Esophagus (tissue), 2 donors: ENCODE measurements around the gene HOXA7. TPM values are rescaled to one million over a fixed set of nuclear protein-coding genes. Genes with fewer than 3 reads are reported as not detected.

Experiments
- H3K27ac ChIP-seq, 2 donors: one replicate each; pipeline ENCODE4 v1.5.1; 2013; ENCODE audit warnings: low read depth in 2 of 2, mild to moderate bottlenecking in 2 of 2, inconsistent platforms in 1 of 2, low read length in 1 of 2, moderate library complexity in 1 of 2
- H3K27me3 ChIP-seq, 2 donors: one replicate each; pipeline ENCODE4 v1.6.1; 2013; ENCODE audit warnings: low read length in 2 of 2, control low read depth in 1 of 2, mild to moderate bottlenecking in 1 of 2; ENCODE audit not compliant: insufficient read depth in 2 of 2, control insufficient read depth in 1 of 2
- H3K36me3 ChIP-seq, 2 donors: one replicate each; pipeline ENCODE4 v1.6.1; 2013; ENCODE audit warnings: low read length in 1 of 2; ENCODE audit not compliant: control insufficient read depth in 2 of 2, insufficient read depth in 2 of 2
- H3K4me1 ChIP-seq, 2 donors: one replicate each; pipeline ENCODE4 v1.6.1; 2013; ENCODE audit warnings: low read length in 1 of 2; ENCODE audit not compliant: control insufficient read depth in 2 of 2, insufficient read depth in 2 of 2
- H3K4me3 ChIP-seq, 2 donors: one replicate each; pipeline ENCODE4 v1.5.1; 2013; ENCODE audit warnings: low read length in 2 of 2, mild to moderate bottlenecking in 2 of 2, low read depth in 1 of 2, moderate library complexity in 1 of 2
- H3K9me3 ChIP-seq, 2 donors: one replicate each; pipeline ENCODE4 v1.6.1; 2013; ENCODE audit warnings: mild to moderate bottlenecking in 2 of 2, low read depth in 1 of 2, low read length in 1 of 2, moderate library complexity in 1 of 2; ENCODE audit not compliant: control insufficient read depth in 2 of 2, insufficient read depth in 1 of 2
- WGBS, 2 donors: extraction: QIAGEN DNeasy Blood & Tissue Kit; methylation state at CpG; one replicate each; pipeline ENCODE4 v1.1.7; 2013; 5-methylcytosine and 5-hydroxymethylcytosine counted together
- polyA plus RNA-seq, 2 donors: library from polyadenylated mRNA; stranded (reverse); fragments of 200-250 nt; gene quantifications; one replicate each; pipeline ENCODE4 v1.2.3, GENCODE V29; 2013
- donor health status: healthy with polysubstance abuse.
- donor health status: Bipolar disorder and iron deficiency.

HOXA7 gene
- polyA plus RNA-seq, 2 donors = 1.5 to 1.8 TPM

- H3K36me3 ChIP-seq = no peaks in the 10 kb centered on the region
- WGBS, 2 donors = 5 to 11% methylated on average over 8 of the region's 8 CpGs
- H3K4me3 ChIP-seq = no peak overlapping the region
- H3K27me3 ChIP-seq = peaks cover 10 to 63% of the 10 kb centered on the region in 2 donors
- peaks cover 0 to 4% of the 10 kb centered on the region in 2 donors for H3K9me3 ChIP-seq
- peaks cover 2 to 5% of the 10 kb centered on the region in 2 donors for H3K4me1 ChIP-seq
- no peak overlapping the region for H3K27ac ChIP-seq
Observed at GRCh38 chr7:27171325-27171636, 14.8 kb upstream of the HOXA7 start.

GRCh38 chr7:27170426-27171324 is 14.2 kb upstream of the HOXA7 start:
- H3K4me3 ChIP-seq = no peak overlapping the region
- H3K27me3 ChIP-seq = peaks cover 5 to 69% of the 10 kb centered on the region in 2 donors
- 31 to 33% methylated on average over 11 of the region's 11 CpGs for WGBS, 2 donors
- H3K36me3 ChIP-seq = no peaks in the 10 kb centered on the region
- peaks cover 0 to 8% of the 10 kb centered on the region in 2 donors for H3K9me3 ChIP-seq
- H3K27ac ChIP-seq = no peak overlapping the region
- H3K4me1 ChIP-seq = peaks cover 2 to 7% of the 10 kb centered on the region in 2 donors

GRCh38 chr7:27169658-27170425 is 13.4 kb upstream of the HOXA7 start:
- Histone ChIP-seq H3K4me3 (peak overlapping the region in 1 of 2 donors; percentile 35), H3K27me3 (peaks cover 5 to 73% of the 10 kb centered on the region in 2 donors), H3K4me1 (peaks cover 2 to 7% of the 10 kb centered on the region in 2 donors), H3K36me3 (no peaks in the 10 kb centered on the region), H3K9me3 (peaks cover 0 to 12% of the 10 kb centered on the region in 2 donors), H3K27ac (no peak overlapping the region)
- WGBS, 2 donors = 4 to 5% methylated on average over 42 to 46 of the region's 46 CpGs

GRCh38 chr7:27168265-27168947 is 11.9 kb upstream of the HOXA7 start:
- no peaks in the 10 kb centered on the region for H3K36me3 ChIP-seq
- H3K9me3 ChIP-seq = peaks cover 0 to 12% of the 10 kb centered on the region in 2 donors
- peaks cover 2 to 7% of the 10 kb centered on the region in 2 donors for H3K4me1 ChIP-seq
- H3K27ac ChIP-seq = no peak overlapping the region
- H3K27me3 ChIP-seq = peaks cover 5 to 69% of the 10 kb centered on the region in 2 donors
- 30 to 56% methylated on average over 25 of the region's 25 CpGs for WGBS, 2 donors
- H3K4me3 ChIP-seq = no peak overlapping the region

GRCh38 chr7:27167916-27168264 is 11.4 kb upstream of the HOXA7 start:
- WGBS, 2 donors = 38 to 59% methylated on average over 4 of the region's 4 CpGs
- Histone ChIP-seq H3K4me1 (peaks cover 2 to 4% of the 10 kb centered on the region in 2 donors), H3K27me3 (peaks cover 5 to 65% of the 10 kb centered on the region in 2 donors), H3K36me3 (no peaks in the 10 kb centered on the region), H3K9me3 (peaks cover 0 to 12% of the 10 kb centered on the region in 2 donors), H3K4me3 (no peak overlapping the region), H3K27ac (no peak overlapping the region)

- H3K27me3 ChIP-seq = peaks cover 5 to 54% of the 10 kb centered on the region in 2 donors
- no peak overlapping the region for H3K4me3 ChIP-seq
- peaks cover 0 to 2% of the 10 kb centered on the region in 2 donors for H3K4me1 ChIP-seq
- H3K36me3 ChIP-seq = no peaks in the 10 kb centered on the region
- H3K9me3 ChIP-seq = peaks cover 0 to 12% of the 10 kb centered on the region in 2 donors
- no peak overlapping the region for H3K27ac ChIP-seq
- 16 to 20% methylated on average over 50 of the region's 50 CpGs for WGBS, 2 donors
Observed at GRCh38 chr7:27166531-27167505, 10.3 kb upstream of the HOXA7 start.

GRCh38 chr7:27165996-27166530 is 9.6 kb upstream of the HOXA7 start:
- H3K9me3 ChIP-seq = peaks cover 0 to 12% of the 10 kb centered on the region in 2 donors
- peaks cover 5 to 52% of the 10 kb centered on the region in 2 donors for H3K27me3 ChIP-seq
- H3K27ac ChIP-seq = no peak overlapping the region
- WGBS, 2 donors = 12 to 15% methylated on average over 41 to 46 of the region's 46 CpGs
- peaks cover 0 to 2% of the 10 kb centered on the region in 2 donors for H3K4me1 ChIP-seq
- peak overlapping the region in 1 of 2 donors; percentile 10 for H3K4me3 ChIP-seq
- H3K36me3 ChIP-seq = no peaks in the 10 kb centered on the region

- H3K27me3 ChIP-seq = peaks cover 5 to 52% of the 10 kb centered on the region in 2 donors
- H3K36me3 ChIP-seq = no peaks in the 10 kb centered on the region
- 10 to 11% methylated on average over 82 of the region's 82 CpGs for WGBS, 2 donors
Observed at GRCh38 chr7:27165089-27165995, 8.9 kb upstream of the HOXA7 start, which contains the start of gene HOXA9. Gene HOXA9, minus strand, starts transcription at chr7:27165537. Its CDS starts 80 bp downstream, at chr7:27165457.

More at GRCh38 chr7:27165089-27165995, 8.9 kb upstream of the HOXA7 start, which contains the start of gene HOXA9:
- H3K4me1 ChIP-seq = peaks cover 2 to 4% of the 10 kb centered on the region in 2 donors
- peak within 1 kb of the TSS; percentile 10 to 18 for H3K4me3 ChIP-seq
- no peak within 1 kb of the TSS for H3K27ac ChIP-seq
- H3K9me3 ChIP-seq = peaks cover 0 to 12% of the 10 kb centered on the region in 2 donors
